ENCODE data around the gene ZNF444. TPM values are rescaled to one million over a fixed set of nuclear protein-coding genes. Genes with fewer than 3 reads are reported as not detected.

The ZNF444 gene
- total RNA-seq, 1 donor from 2014 or later, result 33.1 TPM

GRCh38 chr19:56139847-56140582 lies 1.1 kb upstream of the ZNF444 start:
- H3K27me3 Mint-ChIP-seq (ENCODE audit: low read depth), result no peaks in the 10 kb centered on the region
- peaks cover 30% of the 10 kb centered on the region for H3K4me1 Mint-ChIP-seq (ENCODE audit: low read depth)
- H3K36me3 Mint-ChIP-seq (ENCODE audit: low read depth), result no peaks in the 10 kb centered on the region
- peak overlapping the region; percentile 83 for H3K4me3 Mint-ChIP-seq (ENCODE audit: unreplicated experiment)
- no peak for TF ChIP-seq CTCF (IDR thresholded peaks at IDR 0.05)
- DNase-seq (ENCODE audit: low spot score), result no peak
- H3K9me3 Mint-ChIP-seq (ENCODE audit: low read depth), result no peaks in the 10 kb centered on the region
- H3K27ac Mint-ChIP-seq (ENCODE audit: unreplicated experiment), result peak overlapping the region; percentile 96

GRCh38 chr19:56141417-56141993 lies 418 bp downstream of the ZNF444 start:
- H3K4me1 Mint-ChIP-seq (ENCODE audit: low read depth), result peaks cover 30% of the 10 kb centered on the region
- H3K36me3 Mint-ChIP-seq (ENCODE audit: low read depth), result no peaks in the 10 kb centered on the region
- peak overlapping the region; percentile 77 for H3K27ac Mint-ChIP-seq (ENCODE audit: unreplicated experiment)
- H3K4me3 Mint-ChIP-seq (ENCODE audit: unreplicated experiment), result peak overlapping the region; percentile 83
- no peaks in the 10 kb centered on the region for H3K27me3 Mint-ChIP-seq (ENCODE audit: low read depth)
- no peak for DNase-seq (ENCODE audit: low spot score)
- no peaks in the 10 kb centered on the region for H3K9me3 Mint-ChIP-seq (ENCODE audit: low read depth)
- TF ChIP-seq CTCF (IDR thresholded peaks at IDR 0.05), result no peak

GRCh38 chr19:56142087-56142787 lies 1.1 kb downstream of the ZNF444 start:
- Mint-ChIP-seq H3K9me3 (ENCODE audit: low read depth) (no peaks in the 10 kb centered on the region), H3K27ac (ENCODE audit: unreplicated experiment) (peak overlapping the region; percentile 77), H3K27me3 (ENCODE audit: low read depth) (no peaks in the 10 kb centered on the region), H3K4me3 (ENCODE audit: unreplicated experiment) (peak overlapping the region; percentile 71), H3K36me3 (ENCODE audit: low read depth) (no peaks in the 10 kb centered on the region), H3K4me1 (ENCODE audit: low read depth) (peaks cover 30% of the 10 kb centered on the region)
- DNase-seq (ENCODE audit: low spot score), result no peak
- no peak for TF ChIP-seq CTCF (IDR thresholded peaks at IDR 0.05)

- Mint-ChIP-seq H3K4me3 (ENCODE audit: unreplicated experiment) (no peak overlapping the region), H3K4me1 (ENCODE audit: low read depth) (peaks cover 30% of the 10 kb centered on the region), H3K36me3 (ENCODE audit: low read depth) (peaks cover 1% of the 10 kb centered on the region), H3K27me3 (ENCODE audit: low read depth) (no peaks in the 10 kb centered on the region), H3K9me3 (ENCODE audit: low read depth) (no peaks in the 10 kb centered on the region), H3K27ac (ENCODE audit: unreplicated experiment) (peak overlapping the region; percentile 22)
- TF ChIP-seq CTCF (IDR thresholded peaks at IDR 0.05), result no peak
- no peak for DNase-seq (ENCODE audit: low spot score)
Observed at GRCh38 chr19:56142897-56143434, 1.9 kb downstream of the ZNF444 start.

- no peak for DNase-seq (ENCODE audit: low spot score)
- Mint-ChIP-seq H3K4me1 (ENCODE audit: low read depth) (peaks cover 30% of the 10 kb centered on the region), H3K36me3 (ENCODE audit: low read depth) (peaks cover 7% of the 10 kb centered on the region), H3K27ac (ENCODE audit: unreplicated experiment) (no peak overlapping the region), H3K9me3 (ENCODE audit: low read depth) (no peaks in the 10 kb centered on the region), H3K4me3 (ENCODE audit: unreplicated experiment) (no peak overlapping the region), H3K27me3 (ENCODE audit: low read depth) (no peaks in the 10 kb centered on the region)
- TF ChIP-seq CTCF (IDR thresholded peaks at IDR 0.05), result no peak
Observed at GRCh38 chr19:56144376-56144775, 3.3 kb downstream of the ZNF444 start.

Data from chondrocyte (in vitro differentiated cells).